Stimulated activated CD4-positive, alpha-beta T cell treated with anti-CD3 and anti-CD28 coated beads, Interleukin-15, amount 100 ng/mL, for 48 hours (primary cell): ENCODE data around the gene C5AR1.
"Not testable (repeated sequence)": the region's sequence is repeated elsewhere in the genome, so short reads cannot be mapped to it uniquely, and the experiment has no call there.

ENCODE experiments used
- DNase-seq, 2 donors: peaks; one replicate each; pipeline ENCODE4 v3.0.0-alpha.2; 2020; ENCODE audit warnings: low read depth in 2 of 2

C5AR1 gene

DNA sequence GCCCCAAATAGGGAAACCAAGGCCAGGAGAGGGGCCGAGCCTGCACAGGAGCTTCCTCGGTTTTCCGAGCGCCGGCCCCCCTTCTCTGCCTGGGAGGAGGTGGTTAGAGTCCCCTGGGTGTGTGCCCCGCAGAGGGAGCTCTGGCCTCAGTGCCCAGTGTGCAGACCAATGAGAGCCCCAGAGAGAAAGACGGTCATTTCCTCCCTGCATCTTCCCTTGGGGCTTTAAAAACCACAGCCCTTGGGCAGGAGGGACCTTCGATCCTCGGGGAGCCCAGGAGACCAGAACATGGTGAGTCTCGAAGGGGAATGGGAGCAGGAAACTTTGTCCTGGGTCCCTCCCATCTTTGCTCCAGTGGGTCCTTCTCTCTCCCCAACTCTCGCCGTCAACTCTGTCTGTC lies at the start of gene C5AR1:
TSS of gene C5AR1 (plus strand) at position 254 of the 400 bp plus-strand sequence. CDS start at position 289, 35 bp downstream.
- no peak for DNase-seq

DNA sequence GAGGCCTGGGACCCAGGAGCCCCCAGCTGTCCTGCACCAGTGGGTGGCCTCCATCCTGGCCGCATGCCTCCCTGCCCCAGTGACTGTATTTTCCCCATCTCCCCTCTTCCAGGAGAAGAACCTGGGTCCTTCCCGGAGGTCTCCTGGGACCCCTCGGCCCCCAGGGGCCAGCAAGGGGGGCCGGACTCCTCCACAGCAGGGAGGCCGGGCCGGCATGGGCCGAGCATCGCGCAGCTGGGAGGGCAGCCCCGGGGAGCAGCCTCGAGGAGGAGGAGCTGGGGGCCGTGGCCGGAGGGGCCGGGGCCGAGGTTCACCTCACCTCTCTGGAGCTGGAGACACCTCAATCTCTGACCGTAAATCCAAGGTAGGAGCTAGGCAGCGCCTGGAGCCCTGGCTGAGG lies 49.2 kb upstream of the C5AR1 start:
- no peak for DNase-seq

DNA sequence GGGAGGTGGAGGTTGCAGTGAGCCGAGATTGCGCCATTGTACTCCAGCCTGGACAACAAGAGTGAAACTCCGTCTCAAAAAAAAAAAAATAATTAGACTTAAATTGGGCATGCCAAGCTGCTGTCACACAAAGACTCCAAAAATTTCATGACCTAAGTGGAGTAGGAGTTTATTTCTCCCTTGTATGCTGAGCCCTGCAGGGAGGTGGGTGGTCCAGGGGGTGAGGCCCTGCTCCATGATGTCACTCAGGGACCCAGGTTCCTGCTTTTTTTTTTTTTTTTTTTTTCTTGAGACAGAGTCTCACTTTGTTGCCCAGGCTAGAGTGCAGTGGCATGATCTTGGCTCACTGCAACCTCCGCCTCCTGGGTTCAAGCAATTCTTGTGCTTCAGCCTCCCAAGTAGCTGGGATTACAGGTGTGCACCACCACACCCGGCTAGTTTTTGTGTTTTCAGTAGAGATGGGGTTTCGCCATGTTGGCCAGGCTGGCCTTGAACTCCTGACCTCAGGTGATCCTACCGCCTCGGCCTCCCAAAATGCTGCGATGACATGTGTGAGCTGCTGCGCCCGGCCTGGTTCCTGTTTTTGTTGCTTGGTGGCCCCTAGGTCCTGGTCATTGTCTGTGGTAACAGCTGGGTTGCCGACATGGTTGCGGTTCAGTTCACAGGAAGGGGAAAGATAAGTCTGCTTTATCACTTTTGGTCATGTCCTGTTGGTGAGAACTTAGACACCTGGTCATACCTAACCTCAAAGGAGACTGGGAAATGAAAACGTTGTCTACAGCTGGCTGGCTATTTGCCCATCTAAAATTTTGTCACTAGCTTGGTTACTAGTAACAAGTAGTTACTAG lies 47.5 kb upstream of the C5AR1 start:
- not testable (repeated sequence) for DNase-seq

DNA sequence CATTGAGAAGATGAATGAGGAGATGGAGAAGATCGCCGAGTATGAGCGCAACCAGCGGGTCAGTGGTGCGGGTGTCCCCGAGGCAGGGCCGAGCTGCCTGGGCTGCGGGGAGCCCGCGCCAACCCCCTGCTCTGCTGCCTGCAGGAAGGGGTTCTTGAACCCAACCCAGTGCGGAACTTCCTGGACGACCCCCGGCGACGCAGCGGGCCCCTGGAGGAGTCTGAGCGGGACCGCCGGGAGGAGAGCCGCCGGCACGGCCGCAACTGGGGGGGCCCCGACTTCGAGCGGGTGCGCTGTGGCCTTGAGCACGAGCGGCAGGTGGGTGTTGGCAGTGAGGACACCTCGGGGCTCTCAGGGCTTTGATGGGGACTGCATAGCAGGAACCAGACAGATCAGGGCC lies 45.0 kb upstream of the C5AR1 start:
- DNase-seq: no peak

DNA sequence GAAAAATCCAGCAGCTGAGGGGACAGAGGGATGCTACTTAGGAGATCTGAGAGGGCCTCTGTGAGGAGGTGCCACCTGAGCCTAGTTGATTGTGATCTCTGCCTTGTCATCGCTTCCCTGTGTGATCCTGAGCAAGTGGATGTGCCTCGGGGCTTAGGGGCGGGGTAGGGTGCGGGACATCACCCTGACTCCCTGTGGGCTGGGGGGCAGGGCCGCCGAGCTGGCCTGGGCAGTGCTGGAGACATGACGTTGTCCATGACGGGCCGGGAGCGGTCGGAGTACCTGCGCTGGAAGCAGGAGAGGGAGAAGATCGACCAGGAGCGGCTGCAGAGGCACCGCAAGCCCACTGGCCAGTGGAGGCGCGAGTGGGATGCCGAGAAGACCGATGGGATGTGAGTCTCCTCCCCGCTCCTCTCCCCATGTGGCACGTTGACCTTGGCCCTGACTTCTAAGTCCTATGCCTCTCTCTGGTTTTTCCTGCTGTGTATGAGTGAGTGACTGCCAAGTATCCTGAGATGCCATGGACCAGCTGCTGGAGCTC lies 43.2 kb upstream of the C5AR1 start:
- no peak for DNase-seq

DNA sequence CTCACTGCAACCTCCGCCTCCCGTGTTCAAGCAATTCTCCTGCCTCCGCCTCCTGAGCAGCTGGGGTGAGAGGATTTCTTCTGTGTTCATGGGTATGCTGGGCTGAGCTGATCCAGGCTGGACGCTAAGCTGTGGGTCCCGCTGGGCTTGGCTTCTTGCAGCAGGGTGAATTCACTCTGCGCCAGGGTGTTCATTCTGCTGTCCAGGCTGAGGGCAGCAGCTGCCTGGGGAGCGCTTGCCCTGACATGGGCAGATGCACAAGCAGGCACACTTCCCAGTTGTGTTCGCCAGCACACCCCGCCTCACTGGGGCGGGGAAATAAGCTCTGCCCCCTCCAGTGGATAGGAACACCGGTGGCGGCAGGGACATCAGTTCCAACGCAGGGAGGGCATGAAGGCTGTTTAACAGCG lies 42.3 kb upstream of the C5AR1 start:
- no peak for DNase-seq

DNA sequence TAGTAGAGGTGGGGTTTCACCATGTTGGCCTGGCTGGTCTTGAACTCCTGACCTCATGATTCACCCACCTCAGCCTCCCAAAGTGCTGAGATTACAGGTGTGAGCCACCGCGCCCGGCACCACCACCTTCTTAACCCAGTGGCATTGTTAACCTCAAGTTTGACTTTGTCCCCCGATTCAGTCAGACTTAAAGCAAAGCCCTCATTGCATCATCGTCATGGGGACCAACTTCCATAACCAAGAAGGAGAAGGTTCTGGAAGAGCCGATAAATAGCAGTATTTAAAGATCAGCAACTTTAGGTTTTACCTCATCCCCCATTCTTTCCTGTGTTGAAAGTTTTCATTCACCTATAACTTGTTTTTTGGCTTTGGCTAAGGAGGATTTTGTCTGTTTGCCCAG lies 41.6 kb upstream of the C5AR1 start:
- no peak for DNase-seq

DNA sequence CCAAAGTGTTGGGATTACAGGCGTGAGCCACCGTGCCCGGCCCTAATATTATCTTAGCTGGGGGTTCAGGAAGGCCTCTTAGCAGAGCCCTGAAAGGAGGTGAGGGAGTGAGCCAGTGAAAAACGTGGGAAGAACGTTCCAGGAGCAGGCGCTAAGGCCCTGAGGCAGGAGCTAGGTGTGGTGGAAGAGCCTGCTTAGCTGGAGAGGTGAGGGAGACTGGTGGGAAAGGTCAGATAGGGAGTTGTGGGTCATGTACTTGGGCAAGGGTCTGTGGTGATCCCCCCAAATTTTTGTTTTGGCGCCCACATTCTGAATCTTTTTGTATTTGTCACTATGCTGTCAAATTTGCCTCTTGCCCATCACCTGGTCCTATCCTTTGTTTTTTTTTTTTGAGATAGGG lies 40.1 kb upstream of the C5AR1 start:
- no peak for DNase-seq

DNA sequence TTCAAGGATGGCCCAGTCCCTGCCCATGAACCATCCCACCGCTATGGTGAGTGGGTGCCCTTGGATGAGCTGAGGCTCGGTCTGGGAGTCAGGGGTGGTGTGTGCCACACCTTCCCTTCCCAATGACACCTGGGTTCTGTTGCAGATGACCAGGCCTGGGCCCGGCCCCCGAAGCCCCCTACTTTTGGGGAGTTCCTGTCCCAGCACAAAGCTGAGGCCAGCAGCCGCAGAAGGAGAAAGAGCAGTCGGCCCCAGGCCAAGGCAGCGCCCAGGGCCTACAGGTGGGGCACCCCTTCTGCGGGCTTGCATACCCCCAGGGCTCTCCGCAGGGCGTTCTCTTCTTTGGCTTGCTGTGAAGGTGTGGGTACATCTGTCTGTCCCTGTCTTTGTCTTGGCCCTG lies 39.3 kb upstream of the C5AR1 start:
- DNase-seq: no peak

DNA sequence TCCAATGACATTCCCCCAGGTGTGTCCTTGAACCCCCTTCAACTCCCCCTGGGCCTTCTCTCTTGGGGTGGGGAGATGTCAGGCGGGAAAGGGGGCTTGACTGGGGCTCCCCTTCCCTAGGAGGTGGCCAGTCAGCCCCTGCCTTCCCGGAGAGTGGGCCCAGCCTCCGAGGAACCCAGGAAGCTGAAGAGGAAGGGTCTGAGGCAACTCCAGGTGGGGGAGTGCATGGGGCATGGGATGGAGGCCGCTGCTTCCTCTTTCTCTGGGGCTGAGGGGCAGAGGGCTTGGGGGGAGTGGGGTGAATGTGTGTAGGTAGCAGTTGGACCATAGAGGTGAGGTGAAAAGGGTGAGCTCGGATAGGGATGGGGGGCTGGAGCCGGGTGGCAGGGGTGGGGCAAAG lies 37.7 kb upstream of the C5AR1 start:
- no peak for DNase-seq

DNA sequence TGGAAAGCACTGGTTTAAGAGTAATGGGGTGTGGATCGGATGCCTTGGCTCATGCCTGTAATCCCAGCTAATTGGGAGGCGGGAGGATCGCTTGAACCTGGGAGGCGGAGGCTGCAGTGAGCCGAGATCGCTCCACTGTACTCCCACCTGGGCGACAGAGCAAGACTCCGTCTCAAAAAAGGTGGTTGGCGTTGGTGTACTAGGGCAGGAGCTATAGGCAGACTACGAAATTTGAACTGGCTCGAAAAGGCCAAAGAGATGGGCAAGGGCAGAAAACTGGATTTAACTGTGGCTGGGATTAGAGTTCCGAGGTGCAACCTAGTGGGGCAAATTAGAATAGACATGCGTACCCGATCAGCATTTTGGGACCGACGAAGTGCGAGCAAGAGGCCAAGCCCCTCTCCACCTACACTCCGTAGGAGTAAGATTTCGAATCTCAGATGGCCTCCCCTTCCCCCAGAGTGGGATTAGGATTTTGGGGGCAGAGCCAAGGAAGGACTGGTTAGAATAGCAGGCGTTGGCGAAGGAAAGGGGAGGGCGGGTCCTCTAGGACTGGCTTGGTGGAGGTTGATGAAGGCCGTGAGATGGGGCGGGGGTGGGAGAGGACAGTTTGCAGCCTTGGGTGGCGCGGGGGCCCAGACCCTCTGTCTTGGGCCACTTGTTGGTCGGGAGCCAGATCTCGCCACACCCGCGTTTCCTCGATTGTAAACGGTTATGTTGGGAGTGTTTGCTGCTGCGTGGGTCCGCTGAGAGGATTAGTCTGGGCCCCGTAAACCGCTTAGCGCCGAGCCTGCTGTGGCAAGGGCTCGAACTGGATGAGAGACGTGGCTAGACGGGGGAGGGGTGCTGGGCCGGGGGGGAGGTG lies 37.0 kb upstream of the C5AR1 start:
- DNase-seq: peak; percentile 45 to 48

DNA sequence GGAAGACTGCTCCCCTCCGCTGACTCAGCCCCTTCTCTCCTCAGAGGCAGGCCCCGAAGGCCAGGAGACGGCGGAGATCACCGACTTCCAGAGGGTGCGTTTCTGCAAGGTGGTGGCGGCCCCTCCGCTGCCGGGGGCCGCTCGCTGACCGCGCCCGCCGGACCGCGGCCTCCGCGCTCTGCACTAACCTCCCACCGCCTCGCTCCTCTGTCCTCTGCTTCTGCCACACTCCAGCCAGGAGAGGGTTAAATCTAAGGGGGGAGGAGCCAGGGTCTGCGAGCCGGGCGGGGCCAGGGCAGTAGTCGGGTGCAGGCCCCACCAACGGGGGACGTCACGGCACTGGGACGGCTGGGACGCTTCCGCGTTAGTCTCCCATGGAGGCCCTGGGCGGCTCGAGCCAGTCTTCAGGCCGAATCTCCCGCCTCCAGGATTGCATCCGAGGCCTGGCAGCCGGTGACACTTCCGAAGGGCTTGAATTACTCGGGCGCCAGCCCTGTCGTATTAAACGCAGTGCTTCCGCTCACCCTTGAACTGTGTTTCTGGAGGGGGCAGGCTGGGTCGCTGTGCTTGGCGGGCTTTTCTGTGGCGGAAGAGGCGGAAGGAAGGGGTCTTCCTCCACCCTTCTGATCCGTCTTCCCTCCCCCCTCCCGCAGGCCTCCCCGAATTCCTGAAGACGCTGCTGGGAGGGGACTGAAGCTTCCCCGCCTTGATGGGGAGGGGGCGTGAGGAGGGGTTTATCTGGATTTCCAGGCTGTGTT lies 36.2 kb upstream of the C5AR1 start:
- peak; percentile 85 to 91 for DNase-seq

DNA sequence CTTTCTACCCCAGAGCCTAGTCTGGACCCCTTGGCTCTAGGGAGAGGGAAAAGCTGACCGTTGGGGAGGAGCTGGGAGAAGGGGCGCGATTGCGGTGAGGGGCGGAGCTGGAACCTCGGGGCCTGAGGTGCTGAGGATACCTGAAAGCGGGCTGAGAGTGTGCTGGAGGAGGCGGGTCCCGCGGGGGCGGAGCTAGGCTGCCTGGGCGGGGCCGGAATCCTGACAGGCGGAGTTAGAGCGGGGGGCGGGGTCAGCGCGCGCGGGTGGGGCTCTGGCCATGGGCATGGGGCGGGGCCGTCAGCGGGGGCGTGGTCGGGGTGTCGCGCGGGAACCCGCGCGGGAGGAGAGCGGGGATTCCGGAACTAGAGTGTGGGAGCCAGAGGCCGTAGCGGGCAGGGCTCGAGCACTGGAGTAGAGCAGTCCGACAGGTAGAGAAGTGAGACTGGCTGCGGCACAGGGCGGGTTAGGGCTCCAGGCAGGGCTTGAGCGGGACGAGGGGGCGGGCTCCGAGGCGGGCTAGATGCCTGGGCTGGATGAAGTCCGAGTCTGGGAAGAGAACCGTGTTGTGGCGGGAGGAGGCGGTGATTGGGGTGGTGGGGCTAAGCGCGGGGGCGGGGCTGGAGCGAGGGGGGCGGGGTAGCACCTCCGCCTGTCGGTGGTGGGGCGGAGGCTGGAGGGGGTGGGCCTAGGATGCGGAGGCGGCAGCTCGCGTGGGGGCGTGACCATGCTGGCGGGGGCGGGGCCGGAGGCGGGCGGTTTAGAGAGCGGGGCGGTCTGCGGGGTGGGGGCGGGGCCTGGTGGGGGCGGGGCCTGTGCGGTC lies 35.4 kb upstream of the C5AR1 start, which contains the start of gene INAFM1:
TSS of gene INAFM1 (plus strand) at position 815 of the 820 bp plus-strand sequence. CDS start 35 bp downstream, outside the sequence.
- DNase-seq: peak; percentile 100

DNA sequence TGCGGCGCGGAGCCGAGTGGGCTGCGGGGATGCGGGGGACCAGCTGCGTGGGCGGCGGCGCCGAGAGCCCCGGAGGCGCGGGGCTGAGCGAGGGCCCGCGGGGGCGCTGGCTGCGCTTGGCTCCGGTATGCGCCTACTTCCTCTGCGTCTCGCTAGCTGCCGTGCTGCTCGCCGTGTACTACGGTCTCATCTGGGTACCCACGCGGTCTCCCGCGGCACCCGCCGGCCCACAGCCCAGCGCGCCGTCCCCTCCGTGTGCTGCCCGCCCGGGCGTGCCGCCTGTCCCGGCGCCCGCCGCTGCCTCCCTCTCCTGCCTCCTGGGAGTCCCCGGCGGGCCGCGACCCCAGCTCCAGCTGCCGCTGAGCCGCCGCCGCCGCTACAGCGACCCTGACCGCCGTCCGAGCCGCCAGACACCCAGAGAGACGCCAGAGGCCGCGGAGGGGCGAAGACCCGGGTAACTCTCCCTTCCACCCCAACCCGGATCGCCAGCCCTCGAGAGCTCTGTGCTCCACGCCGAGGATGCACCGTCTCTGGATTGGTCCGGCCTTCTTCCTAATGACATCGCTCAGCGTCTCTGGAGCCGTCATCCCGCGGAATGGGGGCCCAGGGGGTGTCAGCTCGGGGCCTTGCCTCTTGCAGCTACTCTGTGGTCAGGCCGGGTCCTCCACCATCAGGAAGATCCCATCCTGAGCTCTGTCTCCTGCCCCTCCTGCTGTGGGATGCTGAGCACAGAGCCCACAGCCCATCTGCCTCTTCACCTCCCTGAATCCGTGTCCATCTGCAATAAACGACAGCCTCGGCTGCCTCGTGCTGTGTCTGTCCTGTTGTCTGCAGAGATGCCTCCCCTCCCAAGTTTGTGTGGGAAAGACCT lies 34.5 kb upstream of the C5AR1 start:
- no peak for DNase-seq

DNA sequence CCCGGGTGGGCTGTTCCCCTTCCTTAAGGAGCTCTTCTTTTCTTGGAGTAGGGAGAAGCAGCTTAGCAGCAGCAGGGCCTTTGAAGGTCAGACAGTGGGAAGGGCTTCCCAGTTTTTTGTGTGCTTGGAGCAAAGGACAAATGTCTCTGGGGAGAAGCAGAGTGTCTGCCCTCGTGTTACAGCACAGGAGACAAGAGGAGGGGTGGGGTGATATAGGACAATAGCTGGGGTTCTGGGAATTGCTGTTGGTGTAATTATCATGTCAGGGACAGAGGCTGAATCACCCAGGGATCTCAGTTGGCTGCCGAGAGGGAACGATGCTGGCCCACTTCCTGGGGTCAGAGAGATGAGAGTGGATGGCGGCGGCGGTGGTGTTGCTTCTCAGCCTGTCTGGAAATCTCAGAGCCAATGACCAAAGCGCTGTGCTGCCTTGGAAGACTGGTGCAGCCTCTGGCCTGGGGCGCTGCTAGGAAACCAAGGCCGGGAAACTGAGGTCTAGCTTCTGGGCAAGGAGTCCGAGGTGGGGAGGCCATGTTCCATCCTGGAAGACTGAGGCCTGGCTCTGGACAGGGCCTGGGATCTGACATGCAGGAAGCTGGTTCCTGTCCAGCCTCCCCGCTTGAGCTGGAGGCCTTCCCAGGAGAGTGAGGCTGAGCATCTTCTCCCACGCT lies 33.7 kb upstream of the C5AR1 start:
- no peak for DNase-seq

DNA sequence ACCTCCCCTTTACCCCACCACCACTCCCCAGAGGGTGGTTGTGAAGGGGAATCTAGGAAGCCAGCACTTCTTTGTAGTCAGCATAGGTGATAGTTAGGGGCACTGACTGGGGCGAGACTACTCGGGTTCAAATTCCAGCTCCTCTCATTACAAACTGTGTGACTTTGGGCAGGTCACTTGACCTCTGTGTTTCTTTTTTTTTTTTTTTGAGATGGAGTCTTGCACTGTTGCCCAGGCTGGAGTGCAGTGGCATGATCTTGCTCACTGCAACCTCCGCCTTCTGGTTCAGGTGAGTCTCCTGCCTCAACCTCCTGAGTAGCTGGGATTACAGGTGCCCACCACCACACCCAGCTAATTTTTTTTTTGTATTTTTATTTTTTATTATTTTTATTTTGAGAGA lies 33.1 kb upstream of the C5AR1 start:
- DNase-seq: not testable (repeated sequence)

DNA sequence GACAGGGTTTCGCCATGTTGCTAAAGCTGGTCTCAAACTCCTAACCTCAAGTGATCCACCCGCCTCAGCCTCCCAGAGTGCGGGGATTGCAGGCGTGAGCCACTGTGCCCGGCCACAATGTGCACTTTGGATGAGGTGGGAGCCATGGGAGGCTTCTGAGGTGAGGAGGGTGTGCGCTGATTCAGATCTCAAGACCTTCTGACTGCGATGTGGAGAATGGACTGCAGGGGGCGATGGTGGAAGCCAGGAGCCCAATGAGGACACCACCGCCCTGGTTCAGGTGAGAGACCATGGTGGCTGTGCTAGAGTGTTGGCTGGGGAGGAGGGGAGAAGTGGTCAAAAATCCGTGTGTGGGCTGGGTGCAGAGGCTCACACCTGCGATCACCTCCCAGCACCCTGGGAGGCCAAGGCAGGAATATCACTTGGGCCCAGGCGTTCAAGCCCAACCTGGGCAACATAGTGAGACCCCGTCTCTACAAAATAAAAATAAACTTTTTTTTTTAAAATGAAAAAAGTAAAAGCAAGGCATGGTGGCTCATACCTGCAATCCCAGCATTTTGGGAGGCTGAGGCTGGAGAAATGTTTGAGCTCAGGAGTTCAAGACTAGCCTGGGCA lies 29.4 kb upstream of the C5AR1 start:
- peak; percentile 49 to 51 for DNase-seq

DNA sequence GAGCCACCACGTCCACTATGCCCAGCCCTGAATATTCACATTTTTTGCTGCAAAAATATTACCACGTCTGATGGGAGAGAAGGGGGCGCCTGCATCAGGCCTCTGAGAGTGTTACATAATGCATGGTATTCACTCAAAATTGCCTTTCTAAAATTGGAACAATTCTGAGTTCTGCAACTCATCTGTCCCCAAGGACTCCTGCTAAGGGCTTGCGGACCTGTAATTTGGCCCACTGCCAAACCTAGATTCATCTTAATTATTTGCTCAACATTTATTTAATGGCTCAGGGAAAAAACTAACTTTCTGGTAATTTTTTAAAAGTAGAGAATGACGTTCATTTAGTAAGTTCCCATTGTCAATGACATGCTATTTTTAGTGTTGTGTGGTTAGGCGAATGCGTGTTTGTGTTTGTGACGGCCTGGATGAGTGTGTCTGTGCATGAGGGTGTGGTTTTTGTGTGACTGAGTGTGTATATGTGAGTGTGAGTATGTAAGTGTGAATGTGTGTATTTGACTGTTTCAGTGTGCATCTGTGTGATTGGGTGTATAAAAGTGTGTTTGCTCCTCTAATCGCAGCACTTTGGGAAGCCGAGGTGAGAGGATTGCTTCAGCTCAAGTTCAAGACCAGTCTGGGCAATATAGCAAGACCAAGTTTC lies 26.1 kb upstream of the C5AR1 start:
- DNase-seq: no peak
